Panc1 (cell line): ENCODE data around the gene SYNRG. TPM values are rescaled to one million over a fixed set of nuclear protein-coding genes. Genes with fewer than 3 reads are reported as not detected.

ENCODE experiments used
- ATAC-seq: fragments of 200-7000 bp; cut with Tn5 transposase; 2 replicates; pipeline ENCODE4 v1.9.1; 2020; ENCODE audit warnings: mild to moderate bottlenecking, moderate library complexity
- BruUV-seq: library from RNA; stranded (reverse); fragments of 400-500 nt; replicated peaks from 2 replicates; lab custom pipeline; 2021; lab: Mats Ljungman, UMichigan
- CTCF ChIA-PET: fragments of 300-600 bp; sonication (Branson Sonifier 250); formaldehyde crosslinking; loops from one replicate; lab custom pipeline; 2022; ENCODE audit warnings: antibody characterized with exemption; lab: Charles Lee
- POLR2A ChIA-PET: fragments of 300-600 bp; sonication (Branson Sonifier 250); formaldehyde crosslinking; loops from one replicate; lab custom pipeline; 2022; ENCODE audit warnings: antibody characterized with exemption; lab: Charles Lee
- DNase-seq: peaks from one replicate; pipeline ENCODE4 v3.0.0-alpha.2; 2010; ENCODE audit warnings: low read depth, low spot score
- H3K27ac ChIP-seq: 2 replicates; pipeline ENCODE4 v1.5.1; 2011; ENCODE audit warnings: mild to moderate bottlenecking, low read length, inconsistent platforms
- H3K27me3 ChIP-seq: fragments of 200-500 bp; sonication (Bioruptor generic); 2 replicates; pipeline ENCODE4 v1.6.0; 2014; ENCODE audit warnings: low read length, inconsistent platforms; ENCODE audit not compliant: control insufficient read depth, insufficient read depth
- H3K36me3 ChIP-seq: fragments of 200-500 bp; sonication (Bioruptor generic); 2 replicates; pipeline ENCODE4 v1.5.1; 2014; ENCODE audit warnings: inconsistent platforms, mild to moderate bottlenecking, low read length, moderate library complexity; ENCODE audit not compliant: control insufficient read depth, insufficient read depth
- H3K4me1 ChIP-seq: 2 replicates; pipeline ENCODE4 v1.5.1; 2011; ENCODE audit warnings: inconsistent platforms, mild to moderate bottlenecking, low read length, moderate library complexity; ENCODE audit not compliant: control insufficient read depth, insufficient read depth
- H3K4me3 ChIP-seq, 2 experiments: 2 replicates each; pipeline ENCODE4 v1.5.1; 2011 to 2012; ENCODE audit warnings: low read depth in 2 of 2, low read length in 2 of 2, mild to moderate bottlenecking in 2 of 2, inconsistent platforms in 1 of 2, moderate library complexity in 1 of 2
- H3K9me3 ChIP-seq: fragments of 200-500 bp; sonication (Bioruptor generic); 2 replicates; pipeline ENCODE4 v1.5.1; 2014; ENCODE audit warnings: low read depth, mild to moderate bottlenecking, inconsistent platforms, low read length, moderate library complexity; ENCODE audit not compliant: control insufficient read depth, insufficient read depth
- POLR2AphosphoS5 ChIP-seq: IDR thresholded peaks from 2 replicates; pipeline ENCODE4 v1.6.1; 2012; ENCODE audit warnings: mild to moderate bottlenecking, low read depth, low read length, moderate library complexity
- SIN3A ChIP-seq: IDR thresholded peaks from 2 replicates; pipeline ENCODE4 v1.6.1; 2012; ENCODE audit warnings: low read depth, mild to moderate bottlenecking, low read length, moderate library complexity, borderline replicate concordance; ENCODE audit not compliant: insufficient read depth
- TCF7L2 ChIP-seq: IDR thresholded peaks from 2 replicates; pipeline ENCODE4 v1.6.1; 2011; ENCODE audit warnings: mild to moderate bottlenecking, low read depth, low read length, inconsistent platforms
- in situ Hi-C: cut with HindIII; loops from 2 replicates; pipeline ENCODE4 v1.10.0; 2016; ENCODE audit warnings: low sequenced_read_pairs, low pct_unique_long_range_greater_than_20kb
- intact Hi-C: fragments of 100-400 bp; cut with micrococcal nuclease; formaldehyde crosslinking; loops from one replicate; pipeline ENCODE4 v1.10.0; 2022; ENCODE audit not compliant: unreplicated experiment
- total RNA-seq: library from RNA; stranded (reverse); gene quantifications from one replicate; pipeline ENCODE4 v1.2.1, GENCODE V29; 2021; ENCODE audit not compliant: unreplicated experiment
- TF ChIP-seq, protein P1 (sequence below): fragments of 450-650 bp; IDR thresholded peaks from 2 replicates; pipeline ENCODE4 v1.5.1; 2017; ENCODE audit warnings: mild to moderate bottlenecking
- TF ChIP-seq, protein P2 (sequence below), 2 experiments: IDR thresholded peaks; 2 replicates each; pipeline ENCODE4 v1.6.1; 2011 to 2012; ENCODE audit warnings: low read depth in 2 of 2, control low read depth in 1 of 2, low read length in 1 of 2, mild to moderate bottlenecking in 1 of 2, moderate library complexity in 1 of 2; ENCODE audit not compliant: insufficient read depth in 1 of 2

Gene SYNRG
- total RNA-seq, 1 experiment from 2014 or later: 30.8 TPM

DNA sequence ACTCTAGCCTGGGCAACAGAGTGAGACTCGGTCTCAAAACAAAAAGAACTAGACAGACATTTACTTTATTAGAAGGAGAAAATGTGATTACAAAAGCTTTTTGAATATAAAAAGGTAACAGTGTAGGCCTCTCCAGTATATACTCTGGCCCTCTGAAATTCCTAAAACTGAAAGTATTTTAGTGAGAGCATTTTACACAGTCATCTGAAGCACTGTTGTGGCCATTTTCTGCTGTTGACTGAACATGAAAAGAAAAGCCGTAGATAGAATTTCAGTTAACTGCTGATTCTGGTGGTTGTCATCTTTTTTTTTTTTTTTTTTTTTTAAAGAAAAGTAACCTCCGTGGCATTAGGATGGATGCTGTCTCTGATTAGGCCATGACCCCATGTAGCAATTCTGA lies 103.9 kb downstream of the SYNRG start:
- BruUV-seq: no TSS peak
- ATAC-seq (no peak), DNase-seq (no peak)
- Histone ChIP-seq H3K27me3 (no peaks in the 10 kb centered on the region), H3K4me3 (no peak overlapping the region), H3K36me3 (no peaks in the 10 kb centered on the region), H3K27ac (no peak overlapping the region), H3K9me3 (no peaks in the 10 kb centered on the region), H3K4me1 (no peaks in the 10 kb centered on the region; the same call in 1 of the 2 replicates)
- in situ Hi-C loops (no loop called here), intact Hi-C loops (loop anchor here (10.0 kb wide), 1 partner anchor 59 kb away; no protein-coding TSS in a partner anchor)
- ChIA-PET CTCF (no interaction called here), POLR2A (no interaction called here)
- TF ChIP-seq POLR2AphosphoS5 (no peak), SIN3A (no peak), TCF7L2 (no peak)
- TF ChIP-seq, protein P1, sequence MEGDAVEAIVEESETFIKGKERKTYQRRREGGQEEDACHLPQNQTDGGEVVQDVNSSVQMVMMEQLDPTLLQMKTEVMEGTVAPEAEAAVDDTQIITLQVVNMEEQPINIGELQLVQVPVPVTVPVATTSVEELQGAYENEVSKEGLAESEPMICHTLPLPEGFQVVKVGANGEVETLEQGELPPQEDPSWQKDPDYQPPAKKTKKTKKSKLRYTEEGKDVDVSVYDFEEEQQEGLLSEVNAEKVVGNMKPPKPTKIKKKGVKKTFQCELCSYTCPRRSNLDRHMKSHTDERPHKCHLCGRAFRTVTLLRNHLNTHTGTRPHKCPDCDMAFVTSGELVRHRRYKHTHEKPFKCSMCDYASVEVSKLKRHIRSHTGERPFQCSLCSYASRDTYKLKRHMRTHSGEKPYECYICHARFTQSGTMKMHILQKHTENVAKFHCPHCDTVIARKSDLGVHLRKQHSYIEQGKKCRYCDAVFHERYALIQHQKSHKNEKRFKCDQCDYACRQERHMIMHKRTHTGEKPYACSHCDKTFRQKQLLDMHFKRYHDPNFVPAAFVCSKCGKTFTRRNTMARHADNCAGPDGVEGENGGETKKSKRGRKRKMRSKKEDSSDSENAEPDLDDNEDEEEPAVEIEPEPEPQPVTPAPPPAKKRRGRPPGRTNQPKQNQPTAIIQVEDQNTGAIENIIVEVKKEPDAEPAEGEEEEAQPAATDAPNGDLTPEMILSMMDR: no peak
- TF ChIP-seq, protein P2, sequence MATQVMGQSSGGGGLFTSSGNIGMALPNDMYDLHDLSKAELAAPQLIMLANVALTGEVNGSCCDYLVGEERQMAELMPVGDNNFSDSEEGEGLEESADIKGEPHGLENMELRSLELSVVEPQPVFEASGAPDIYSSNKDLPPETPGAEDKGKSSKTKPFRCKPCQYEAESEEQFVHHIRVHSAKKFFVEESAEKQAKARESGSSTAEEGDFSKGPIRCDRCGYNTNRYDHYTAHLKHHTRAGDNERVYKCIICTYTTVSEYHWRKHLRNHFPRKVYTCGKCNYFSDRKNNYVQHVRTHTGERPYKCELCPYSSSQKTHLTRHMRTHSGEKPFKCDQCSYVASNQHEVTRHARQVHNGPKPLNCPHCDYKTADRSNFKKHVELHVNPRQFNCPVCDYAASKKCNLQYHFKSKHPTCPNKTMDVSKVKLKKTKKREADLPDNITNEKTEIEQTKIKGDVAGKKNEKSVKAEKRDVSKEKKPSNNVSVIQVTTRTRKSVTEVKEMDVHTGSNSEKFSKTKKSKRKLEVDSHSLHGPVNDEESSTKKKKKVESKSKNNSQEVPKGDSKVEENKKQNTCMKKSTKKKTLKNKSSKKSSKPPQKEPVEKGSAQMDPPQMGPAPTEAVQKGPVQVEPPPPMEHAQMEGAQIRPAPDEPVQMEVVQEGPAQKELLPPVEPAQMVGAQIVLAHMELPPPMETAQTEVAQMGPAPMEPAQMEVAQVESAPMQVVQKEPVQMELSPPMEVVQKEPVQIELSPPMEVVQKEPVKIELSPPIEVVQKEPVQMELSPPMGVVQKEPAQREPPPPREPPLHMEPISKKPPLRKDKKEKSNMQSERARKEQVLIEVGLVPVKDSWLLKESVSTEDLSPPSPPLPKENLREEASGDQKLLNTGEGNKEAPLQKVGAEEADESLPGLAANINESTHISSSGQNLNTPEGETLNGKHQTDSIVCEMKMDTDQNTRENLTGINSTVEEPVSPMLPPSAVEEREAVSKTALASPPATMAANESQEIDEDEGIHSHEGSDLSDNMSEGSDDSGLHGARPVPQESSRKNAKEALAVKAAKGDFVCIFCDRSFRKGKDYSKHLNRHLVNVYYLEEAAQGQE (IDR thresholded peaks at IDR 0.05; ENCODE audit: insufficient read depth in 1 of 2, low read depth in 2 of 2, low read length in 1 of 2): no peak

DNA sequence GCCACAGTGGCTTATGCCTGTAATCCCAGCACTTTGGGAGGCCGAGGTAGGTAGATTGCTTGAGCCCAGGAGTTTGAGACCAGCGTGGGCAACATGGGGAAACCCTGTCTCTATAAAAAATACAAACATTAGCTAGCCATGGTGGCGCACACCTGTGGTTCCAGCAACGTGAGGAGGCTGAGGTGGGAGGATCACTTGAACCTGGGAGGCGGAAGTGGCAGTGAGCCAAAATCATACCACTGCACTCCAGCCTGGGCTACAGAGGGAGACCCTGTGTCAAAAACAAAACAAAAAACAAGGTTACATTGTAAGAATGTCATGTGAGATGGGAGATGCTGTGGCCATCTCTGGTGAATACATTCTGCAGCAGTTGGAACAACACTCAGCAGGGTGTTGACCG lies 106.1 kb downstream of the SYNRG start:
- ChIA-PET CTCF (no interaction called here), POLR2A (no interaction called here)
- H3K27ac ChIP-seq: no peak overlapping the region
- DNase-seq (no peak), ATAC-seq (no peak)
- in situ Hi-C loops: no loop called here
- no peaks in the 10 kb centered on the region for H3K36me3 ChIP-seq
- no peak overlapping the region for H3K4me3 ChIP-seq
- H3K27me3 ChIP-seq: no peaks in the 10 kb centered on the region
- H3K4me1 ChIP-seq: no peaks in the 10 kb centered on the region; the same call in 1 of the 2 replicates
- no peaks in the 10 kb centered on the region for H3K9me3 ChIP-seq
- TF ChIP-seq SIN3A: no peak
- no peak for TF ChIP-seq POLR2AphosphoS5
- TF ChIP-seq, protein P1: no peak
- TF ChIP-seq, protein P2 (IDR thresholded peaks at IDR 0.05; ENCODE audit: insufficient read depth in 1 of 2, low read depth in 2 of 2, low read length in 1 of 2): no peak
- TF ChIP-seq TCF7L2: no peak
- intact Hi-C loops: loop anchor here (10.0 kb wide), 1 partner anchor 62 kb away; no protein-coding TSS in a partner anchor
- no TSS peak for BruUV-seq
